Trophoblast cell (in vitro differentiated cells and primary cell): Measurements from ENCODE around the gene PADI3.
A peak's percentile ranks its signal among the peaks of the same experiment; 100 is the strongest.
"Not testable (repeated sequence)": the region's sequence is repeated elsewhere in the genome, so short reads cannot be mapped to it uniquely, and the experiment has no call there.

ENCODE experiments used
- DNase-seq, 2 donors: peaks; one replicate each; pipeline ENCODE4 v3.0.0-alpha.2; 2016
- H2AFZ ChIP-seq: 2 replicates; pipeline ENCODE4 v1.6.1; 2013; ENCODE audit warnings: low read length, moderate library complexity, mild to moderate bottlenecking; ENCODE audit not compliant: insufficient read depth, poor library complexity
- H2AK5ac ChIP-seq: 2 replicates; pipeline ENCODE4 v1.6.1; 2013; ENCODE audit warnings: mild to moderate bottlenecking, low read length
- H2BK120ac ChIP-seq: 2 replicates; pipeline ENCODE4 v1.6.1; 2013; ENCODE audit warnings: low read length, mild to moderate bottlenecking, moderate library complexity; ENCODE audit not compliant: insufficient read depth, poor library complexity
- H2BK12ac ChIP-seq: 2 replicates; pipeline ENCODE4 v1.6.1; 2013; ENCODE audit warnings: mild to moderate bottlenecking, low read length, moderate library complexity
- H2BK5ac ChIP-seq: 2 replicates; pipeline ENCODE4 v1.6.1; 2013; ENCODE audit warnings: low read length, low read depth, moderate library complexity, mild to moderate bottlenecking; ENCODE audit not compliant: poor library complexity
- H3K14ac ChIP-seq: 2 replicates; pipeline ENCODE4 v1.6.1; 2013; ENCODE audit warnings: mild to moderate bottlenecking, low read length
- H3K18ac ChIP-seq: 2 replicates; pipeline ENCODE4 v1.6.1; 2013; ENCODE audit warnings: mild to moderate bottlenecking, low read length
- H3K23ac ChIP-seq: 2 replicates; pipeline ENCODE4 v1.6.1; 2013; ENCODE audit warnings: low read length
- H3K27ac ChIP-seq: 2 replicates; pipeline ENCODE4 v1.5.1; 2013; ENCODE audit warnings: low read depth, mild to moderate bottlenecking, inconsistent platforms, low read length, moderate library complexity
- H3K27me3 ChIP-seq: 2 replicates; pipeline ENCODE4 v1.6.1; 2013; ENCODE audit warnings: inconsistent platforms, mild to moderate bottlenecking, low read length, moderate library complexity; ENCODE audit not compliant: insufficient read depth
- H3K36me3 ChIP-seq, 2 experiments: 1 replicate in 1 of 2; 2 replicates in 1 of 2; pipeline ENCODE4 v1.6.1; 2013; ENCODE audit warnings: low read length in 2 of 2, mild to moderate bottlenecking in 2 of 2, moderate library complexity in 1 of 2; ENCODE audit not compliant: insufficient read depth in 2 of 2, control insufficient read depth in 1 of 2
- H3K4ac ChIP-seq: 2 replicates; pipeline ENCODE4 v1.6.1; 2013; ENCODE audit warnings: low read depth, mild to moderate bottlenecking, low read length, moderate library complexity
- H3K4me1 ChIP-seq, 2 experiments: 1 replicate in 1 of 2; 2 replicates in 1 of 2; pipeline ENCODE4 v1.6.1; 2013; ENCODE audit warnings: low read length in 2 of 2, mild to moderate bottlenecking in 2 of 2, moderate library complexity in 1 of 2; ENCODE audit not compliant: insufficient read depth in 2 of 2, control insufficient read depth in 1 of 2
- H3K4me2 ChIP-seq: 2 replicates; pipeline ENCODE4 v1.6.1; 2013; ENCODE audit warnings: inconsistent platforms, mild to moderate bottlenecking, low read length, moderate library complexity
- H3K4me3 ChIP-seq: 2 replicates; pipeline ENCODE4 v1.5.1; 2013; ENCODE audit warnings: mild to moderate bottlenecking, low read depth, low read length, inconsistent platforms
- H3K79me1 ChIP-seq: one replicate; pipeline ENCODE4 v1.6.1; 2013; ENCODE audit warnings: low read length
- H3K79me2 ChIP-seq: 2 replicates; pipeline ENCODE4 v1.6.1; 2013; ENCODE audit warnings: low read length, mild to moderate bottlenecking; ENCODE audit not compliant: control insufficient read depth, insufficient read depth, poor library complexity
- H3K9ac ChIP-seq: 2 replicates; pipeline ENCODE4 v1.6.1; 2013; ENCODE audit warnings: mild to moderate bottlenecking, low read length
- H3K9me3 ChIP-seq: 2 replicates; pipeline ENCODE4 v1.6.1; 2013; ENCODE audit warnings: low read depth, mild to moderate bottlenecking, control low read depth, inconsistent platforms, low read length; ENCODE audit not compliant: insufficient read depth
- H4K12ac ChIP-seq: 2 replicates; pipeline ENCODE4 v1.6.1; 2013; ENCODE audit warnings: low read depth, mild to moderate bottlenecking, low read length, moderate library complexity
- H4K8ac ChIP-seq: 2 replicates; pipeline ENCODE4 v1.6.1; 2013; ENCODE audit warnings: low read depth, mild to moderate bottlenecking, low read length, moderate library complexity
- H4K91ac ChIP-seq: one replicate; pipeline ENCODE4 v1.6.1; 2013; ENCODE audit warnings: low read depth, mild to moderate bottlenecking, low read length, moderate library complexity
- WGBS: extraction: QIAGEN DNeasy Blood & Tissue Kit; methylation state at CpG from one replicate; pipeline ENCODE4 v1.1.7; 2013; ENCODE audit warnings: missing lambda C conversion rate; ENCODE audit not compliant: insufficient read length, insufficient coverage; ENCODE audit errors: extremely low coverage; 5-methylcytosine and 5-hydroxymethylcytosine counted together

PADI3 gene

GRCh38 chr1:17241011-17241779 lies 7.7 kb upstream of the PADI3 start:
- not testable (repeated sequence) for H3K9ac ChIP-seq, H3K4ac ChIP-seq, H3K27me3 ChIP-seq, H2AFZ ChIP-seq, H3K14ac ChIP-seq, H3K23ac ChIP-seq, H3K79me1 ChIP-seq, H3K18ac ChIP-seq, H3K27ac ChIP-seq, H2AK5ac ChIP-seq, H3K36me3 ChIP-seq, H3K9me3 ChIP-seq, H4K8ac ChIP-seq, H2BK12ac ChIP-seq, H2BK5ac ChIP-seq, H4K91ac ChIP-seq, H3K79me2 ChIP-seq, H2BK120ac ChIP-seq, H4K12ac ChIP-seq, DNase-seq, H3K4me3 ChIP-seq, H3K4me2 ChIP-seq
- no CpG with 5 or more reads among the region's 28 CpGs for WGBS
- H3K4me1 ChIP-seq, result peaks cover 13 to 18% of the 10 kb centered on the region in 2 experiments

- H4K12ac ChIP-seq, H3K9ac ChIP-seq, H4K91ac ChIP-seq, H3K79me1 ChIP-seq, H2AFZ ChIP-seq, DNase-seq, H3K36me3 ChIP-seq, H3K27me3 ChIP-seq, H3K27ac ChIP-seq, H2BK120ac ChIP-seq, H4K8ac ChIP-seq, H3K79me2 ChIP-seq, H3K4me2 ChIP-seq, H2AK5ac ChIP-seq, H2BK5ac ChIP-seq, H3K14ac ChIP-seq, H3K23ac ChIP-seq, H3K4ac ChIP-seq, H3K18ac ChIP-seq, H2BK12ac ChIP-seq, H3K9me3 ChIP-seq, H3K4me3 ChIP-seq: not testable (repeated sequence)
- H3K4me1 ChIP-seq, result peaks cover 12 to 17% of the 10 kb centered on the region in 2 experiments
- WGBS, result no CpG with 5 or more reads among the region's 11 CpGs
These were observed 7.2 kb upstream of the PADI3 start for GRCh38 chr1:17241780-17242074.

DNA sequence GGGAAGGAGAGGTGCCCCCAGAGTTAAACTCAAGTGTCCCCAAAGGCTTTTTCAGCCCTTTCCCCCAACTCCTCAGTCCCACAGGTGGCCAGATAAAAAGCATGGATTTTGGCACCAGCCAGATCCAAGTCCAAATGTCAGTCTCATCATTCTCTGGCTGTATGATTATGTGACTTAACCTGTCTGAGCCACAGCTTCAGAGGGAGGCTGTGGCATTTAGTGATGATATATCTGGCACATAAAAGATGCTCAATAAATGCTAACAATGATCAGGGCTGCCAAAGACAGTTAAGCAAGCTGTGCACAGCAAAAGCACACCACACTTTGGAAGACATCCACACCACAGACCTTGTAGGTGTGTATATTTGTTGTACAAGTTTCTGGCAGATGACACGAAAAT lies 5.6 kb upstream of the PADI3 start:
- H2BK120ac ChIP-seq, result no peak overlapping the region
- H4K91ac ChIP-seq, result no peak overlapping the region
- H3K79me2 ChIP-seq, result no peaks in the 10 kb centered on the region
- no CpG with 5 or more reads among the region's 1 CpG for WGBS
- H2AFZ ChIP-seq, result no peak overlapping the region
- no peak overlapping the region for H3K23ac ChIP-seq
- H4K12ac ChIP-seq, result no peak overlapping the region
- H3K4me3 ChIP-seq, result no peak overlapping the region
- no peak overlapping the region for H3K27ac ChIP-seq
- no peak for DNase-seq
- H3K9ac ChIP-seq, result no peak overlapping the region
- peak overlapping the region; percentile 19 for H2BK12ac ChIP-seq
- no peak overlapping the region for H2AK5ac ChIP-seq
- no peak overlapping the region for H4K8ac ChIP-seq
- H3K27me3 ChIP-seq, result no peaks in the 10 kb centered on the region
- no peak overlapping the region for H3K4ac ChIP-seq
- H3K18ac ChIP-seq, result no peak overlapping the region
- H3K14ac ChIP-seq, result no peak overlapping the region
- no peak overlapping the region for H2BK5ac ChIP-seq
- peaks cover 2% of the 10 kb centered on the region for H3K9me3 ChIP-seq
- peaks cover 7 to 13% of the 10 kb centered on the region in 2 experiments for H3K4me1 ChIP-seq
- no peak overlapping the region for H3K4me2 ChIP-seq
- no peaks in the 10 kb centered on the region for H3K36me3 ChIP-seq
- peaks cover 2% of the 10 kb centered on the region for H3K79me1 ChIP-seq

DNA sequence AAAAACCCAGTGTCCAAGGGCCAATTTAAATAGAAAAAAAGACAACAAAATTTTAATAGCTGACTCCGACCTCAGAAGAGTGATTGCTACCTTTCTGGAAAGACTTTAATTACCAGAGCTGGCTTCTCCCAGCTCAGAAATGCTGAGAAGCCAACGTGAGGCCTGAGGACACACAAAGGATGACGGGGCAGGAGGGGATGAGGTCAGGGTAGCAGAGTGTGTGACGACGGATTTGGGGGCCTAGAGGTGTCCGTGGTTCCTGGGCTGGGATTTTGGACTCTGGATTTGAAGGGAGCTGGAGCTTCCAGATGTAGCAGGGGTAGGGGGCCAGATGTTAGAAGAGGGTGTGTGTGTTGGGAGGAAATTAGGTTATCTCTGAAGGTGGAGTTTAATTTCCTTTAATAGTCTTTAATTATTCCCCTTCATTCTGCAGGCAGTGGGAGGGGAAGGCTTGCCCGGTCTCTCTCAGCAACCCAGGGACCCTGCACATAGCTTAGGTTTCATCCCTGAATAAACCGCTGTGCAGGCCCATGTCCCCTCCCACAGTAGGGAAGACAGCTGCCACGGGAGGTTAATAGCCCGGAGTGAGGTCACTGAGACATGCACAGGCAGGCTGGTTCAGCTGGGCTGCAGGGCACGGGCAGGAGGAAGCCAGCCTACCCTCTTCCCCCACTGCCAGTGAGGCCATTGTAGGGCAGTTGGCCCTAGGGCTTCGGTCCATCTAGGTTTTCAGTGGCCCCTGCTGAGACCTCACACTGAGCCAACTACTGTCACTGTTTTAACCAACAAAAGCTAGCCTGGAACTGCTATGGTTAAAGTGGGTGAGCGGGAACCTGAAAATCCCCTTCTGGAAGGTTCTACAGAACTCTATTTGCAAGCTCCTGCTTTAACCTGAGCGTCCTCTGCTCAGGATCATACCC lies 3.8 kb upstream of the PADI3 start:
- peaks cover 7 to 13% of the 10 kb centered on the region in 2 experiments for H3K4me1 ChIP-seq
- no peak overlapping the region for H2BK5ac ChIP-seq
- H3K14ac ChIP-seq, result no peak overlapping the region
- H2BK12ac ChIP-seq, result no peak overlapping the region
- H3K9ac ChIP-seq, result no peak overlapping the region
- H2AK5ac ChIP-seq, result no peak overlapping the region
- no peak overlapping the region for H4K8ac ChIP-seq
- H3K36me3 ChIP-seq, result no peaks in the 10 kb centered on the region
- H3K79me1 ChIP-seq, result no peaks in the 10 kb centered on the region
- no peak overlapping the region for H2BK120ac ChIP-seq
- H3K27ac ChIP-seq, result no peak overlapping the region
- H2AFZ ChIP-seq, result no peak overlapping the region
- H3K4ac ChIP-seq, result no peak overlapping the region
- no peak overlapping the region for H4K91ac ChIP-seq
- no peak overlapping the region for H3K4me3 ChIP-seq
- no peaks in the 10 kb centered on the region for H3K27me3 ChIP-seq
- WGBS, result no CpG with 5 or more reads among the region's 14 CpGs
- no peak overlapping the region for H3K23ac ChIP-seq
- no peaks in the 10 kb centered on the region for H3K79me2 ChIP-seq
- no peak overlapping the region for H4K12ac ChIP-seq
- no peak for DNase-seq
- peaks cover 2% of the 10 kb centered on the region for H3K9me3 ChIP-seq
- H3K4me2 ChIP-seq, result no peak overlapping the region
- no peak overlapping the region for H3K18ac ChIP-seq
